NT2/D1 (cell line): ENCODE measurements around the gene TMEM255B.

ENCODE experiments used
- SUZ12 ChIP-seq: IDR thresholded peaks from 2 replicates; pipeline ENCODE4 v1.6.1; 2011; ENCODE audit not compliant: insufficient read length, insufficient read depth; ENCODE audit errors: extremely low read depth
- YY1 ChIP-seq: IDR thresholded peaks from 2 replicates; pipeline ENCODE4 v1.6.1; 2011; ENCODE audit not compliant: insufficient read length, insufficient read depth
- ZNF274 ChIP-seq: IDR thresholded peaks from 2 replicates; pipeline ENCODE4 v1.6.1; 2011; ENCODE audit warnings: mild to moderate bottlenecking, low read depth, low read length

- TF ChIP-seq SUZ12 = no peak
- no peak for TF ChIP-seq ZNF274
- no peak for TF ChIP-seq YY1
Measured at GRCh38 chr13:113763254-113763653, 4.2 kb downstream of the TMEM255B start.
